Activated naive CD4-positive, alpha-beta T cell treated with anti-CD3 and anti-CD28 coated beads, Interleukin-2, amount 50 U/mL, for 16 hours (primary cell): ENCODE measurements around the gene TNS2.

Source experiments
- DNase-seq: peaks from one replicate; pipeline ENCODE4 v3.0.0-alpha.2; 2020

TNS2 gene

GRCh38 chr12:53068811-53069585 is 19.1 kb downstream of the TNS2 start:
- no peak for DNase-seq

- DNase-seq, result no peak
Observed at GRCh38 chr12:53069621-53070410, 20.0 kb downstream of the TNS2 start.

- no peak for DNase-seq
Observed at GRCh38 chr12:53070877-53071492, 21.1 kb downstream of the TNS2 start.

- no peak for DNase-seq
Observed at GRCh38 chr12:53071591-53072551, 22.0 kb downstream of the TNS2 start.

- DNase-seq, result no peak
Observed at GRCh38 chr12:53073881-53074280, 24.0 kb downstream of the TNS2 start.

- no peak for DNase-seq
Observed at GRCh38 chr12:53074283-53074998, 24.6 kb downstream of the TNS2 start.

- no peak for DNase-seq
Observed at GRCh38 chr12:53074999-53075370, 25.1 kb downstream of the TNS2 start.

- no peak for DNase-seq
Observed at GRCh38 chr12:53076461-53076860, 26.6 kb downstream of the TNS2 start.

- DNase-seq, result no peak
Observed at GRCh38 chr12:53077030-53077429, 27.2 kb downstream of the TNS2 start.

GRCh38 chr12:53078425-53079225 is 28.8 kb downstream of the TNS2 start:
- peak; percentile 57 for DNase-seq

GRCh38 chr12:53079226-53080117 is 29.6 kb downstream of the TNS2 start, which contains the start of gene SPRYD3:
TSS of gene SPRYD3 (minus strand) at chr12:53079390. CDS start at chr12:53079333, 57 bp downstream.
- peak; percentile 94 for DNase-seq

- DNase-seq, result no peak
Observed at GRCh38 chr12:53082637-53083175, 32.8 kb downstream of the TNS2 start.

GRCh38 chr12:53086361-53086760 is 36.5 kb downstream of the TNS2 start:
- DNase-seq, result no peak

- DNase-seq, result no peak
Observed at GRCh38 chr12:53090105-53090504, 40.2 kb downstream of the TNS2 start.

GRCh38 chr12:53090554-53090953 is 40.7 kb downstream of the TNS2 start:
- no peak for DNase-seq

GRCh38 chr12:53091756-53092155 is 41.9 kb downstream of the TNS2 start:
- DNase-seq, result no peak

- DNase-seq, result no peak
Observed at GRCh38 chr12:53093777-53094393, 44.0 kb downstream of the TNS2 start.

GRCh38 chr12:53094394-53094787 is 44.5 kb downstream of the TNS2 start:
- DNase-seq, result no peak
